GM12874 (cell line): ENCODE data around the gene ADGRV1.

Source experiments
- TF ChIP-seq, protein P1 (sequence below): IDR thresholded peaks from 2 replicates; pipeline ENCODE4 v1.5.1; 2011; ENCODE audit warnings: low read depth, mild to moderate bottlenecking, control low read depth, low read length, moderate library complexity; ENCODE audit not compliant: insufficient read depth

Gene ADGRV1

DNA sequence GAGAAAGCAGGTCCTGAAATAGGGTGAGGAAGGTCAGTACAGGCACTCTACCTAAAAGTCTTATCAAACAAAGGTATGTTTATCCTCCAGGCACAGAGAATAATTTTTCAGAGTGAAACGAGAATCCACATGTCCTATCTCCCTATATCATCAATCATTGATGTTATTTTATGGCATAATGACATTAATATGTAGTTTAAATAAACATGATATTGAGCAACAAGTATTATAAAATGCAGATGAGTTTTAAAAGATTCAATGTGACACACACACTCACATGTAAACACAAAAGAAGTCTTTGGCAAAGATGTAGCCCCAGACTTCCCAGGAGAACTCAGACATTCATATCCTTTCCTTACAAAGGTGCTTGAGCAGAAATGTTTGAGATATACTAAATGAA is 389.1 kb downstream of the ADGRV1 start:
- TF ChIP-seq, protein P1, sequence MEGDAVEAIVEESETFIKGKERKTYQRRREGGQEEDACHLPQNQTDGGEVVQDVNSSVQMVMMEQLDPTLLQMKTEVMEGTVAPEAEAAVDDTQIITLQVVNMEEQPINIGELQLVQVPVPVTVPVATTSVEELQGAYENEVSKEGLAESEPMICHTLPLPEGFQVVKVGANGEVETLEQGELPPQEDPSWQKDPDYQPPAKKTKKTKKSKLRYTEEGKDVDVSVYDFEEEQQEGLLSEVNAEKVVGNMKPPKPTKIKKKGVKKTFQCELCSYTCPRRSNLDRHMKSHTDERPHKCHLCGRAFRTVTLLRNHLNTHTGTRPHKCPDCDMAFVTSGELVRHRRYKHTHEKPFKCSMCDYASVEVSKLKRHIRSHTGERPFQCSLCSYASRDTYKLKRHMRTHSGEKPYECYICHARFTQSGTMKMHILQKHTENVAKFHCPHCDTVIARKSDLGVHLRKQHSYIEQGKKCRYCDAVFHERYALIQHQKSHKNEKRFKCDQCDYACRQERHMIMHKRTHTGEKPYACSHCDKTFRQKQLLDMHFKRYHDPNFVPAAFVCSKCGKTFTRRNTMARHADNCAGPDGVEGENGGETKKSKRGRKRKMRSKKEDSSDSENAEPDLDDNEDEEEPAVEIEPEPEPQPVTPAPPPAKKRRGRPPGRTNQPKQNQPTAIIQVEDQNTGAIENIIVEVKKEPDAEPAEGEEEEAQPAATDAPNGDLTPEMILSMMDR = no peak

DNA sequence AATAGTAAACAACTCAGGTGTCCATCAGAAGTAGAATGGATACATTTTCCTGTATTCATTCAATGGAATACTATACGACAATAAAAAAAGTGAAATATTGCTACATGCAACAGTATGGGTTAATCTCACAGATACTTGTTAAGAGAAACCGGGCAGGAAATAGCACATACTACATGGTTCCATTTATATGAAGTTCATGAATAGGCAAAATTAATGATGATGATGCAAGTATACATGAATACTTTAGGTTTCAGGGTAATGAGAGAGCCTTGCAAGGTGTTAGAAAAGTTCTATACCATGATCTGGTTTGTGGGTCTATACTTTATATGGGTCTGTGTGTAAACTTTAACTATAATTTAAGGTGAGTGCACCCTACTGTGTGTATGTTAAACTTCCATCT is 390.4 kb downstream of the ADGRV1 start:
- TF ChIP-seq, protein P1 = no peak

DNA sequence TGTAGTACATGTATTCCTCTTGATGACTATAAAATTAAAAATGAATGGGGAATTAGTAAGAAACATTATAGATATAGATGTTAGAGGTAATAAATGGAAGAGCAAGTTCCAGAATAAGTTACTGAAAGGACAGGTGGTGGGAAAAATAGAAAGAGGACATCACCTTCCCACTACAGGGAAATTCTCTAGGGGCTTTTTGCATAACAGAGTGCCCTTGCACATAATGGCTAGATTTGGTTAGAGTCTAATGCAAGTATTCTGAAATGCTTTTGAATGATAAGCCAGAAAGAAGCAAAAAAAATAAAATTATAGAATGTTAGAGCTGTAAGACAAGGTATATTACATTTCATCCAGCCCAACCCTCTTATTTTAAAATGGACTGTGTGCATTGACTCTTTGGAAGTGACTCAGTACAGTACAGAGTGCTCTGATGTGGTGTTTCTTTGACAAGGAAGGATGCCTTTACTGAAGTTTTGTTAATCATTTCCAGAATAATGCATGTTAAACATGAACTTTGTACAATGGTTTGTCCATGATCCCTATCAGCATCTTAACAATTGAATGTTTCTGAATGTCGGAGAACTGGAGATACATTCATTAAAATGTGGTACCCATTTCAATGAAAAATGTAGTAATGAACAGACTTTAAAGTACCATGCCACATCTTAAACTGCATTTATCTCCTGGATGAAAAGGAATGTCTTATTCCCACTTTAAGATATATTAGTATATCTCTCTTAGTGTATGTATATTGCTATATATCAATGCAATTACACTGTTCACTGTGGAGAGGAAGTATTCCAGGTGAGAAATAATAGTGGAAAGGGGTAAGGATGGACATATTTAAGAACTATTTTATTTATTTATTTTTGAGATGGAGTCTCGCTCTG is 391.1 kb downstream of the ADGRV1 start:
- TF ChIP-seq, protein P1 = no peak

DNA sequence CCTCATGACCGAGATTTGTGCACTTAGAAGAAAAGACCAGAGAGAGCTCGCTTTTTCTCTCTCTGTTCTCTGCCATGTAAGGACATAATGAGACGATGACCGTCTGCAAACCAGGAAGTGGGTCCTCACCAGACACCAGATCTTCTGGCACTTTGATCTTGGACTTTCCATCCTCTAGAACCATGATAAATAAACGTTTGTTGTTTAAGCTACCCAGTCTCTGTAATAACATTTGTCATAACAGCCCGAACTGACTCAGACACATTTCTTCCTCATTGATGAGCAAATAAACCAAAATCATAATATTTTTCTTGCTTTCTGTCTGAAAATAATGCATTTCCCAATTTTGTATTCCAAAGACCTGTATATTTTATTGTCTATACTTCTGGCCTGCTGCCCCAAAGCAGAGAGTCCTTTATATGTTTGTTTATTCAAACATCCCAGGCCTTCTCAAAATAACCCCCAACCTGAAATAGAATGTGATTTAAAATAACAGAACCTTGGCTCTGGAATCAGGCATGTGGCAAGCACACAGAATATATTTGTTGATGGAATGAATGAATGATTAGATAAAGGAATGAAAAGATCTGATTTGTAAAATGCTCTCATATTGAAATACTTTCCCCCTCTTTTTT is 396.5 kb downstream of the ADGRV1 start:
- TF ChIP-seq, protein P1 = no peak

DNA sequence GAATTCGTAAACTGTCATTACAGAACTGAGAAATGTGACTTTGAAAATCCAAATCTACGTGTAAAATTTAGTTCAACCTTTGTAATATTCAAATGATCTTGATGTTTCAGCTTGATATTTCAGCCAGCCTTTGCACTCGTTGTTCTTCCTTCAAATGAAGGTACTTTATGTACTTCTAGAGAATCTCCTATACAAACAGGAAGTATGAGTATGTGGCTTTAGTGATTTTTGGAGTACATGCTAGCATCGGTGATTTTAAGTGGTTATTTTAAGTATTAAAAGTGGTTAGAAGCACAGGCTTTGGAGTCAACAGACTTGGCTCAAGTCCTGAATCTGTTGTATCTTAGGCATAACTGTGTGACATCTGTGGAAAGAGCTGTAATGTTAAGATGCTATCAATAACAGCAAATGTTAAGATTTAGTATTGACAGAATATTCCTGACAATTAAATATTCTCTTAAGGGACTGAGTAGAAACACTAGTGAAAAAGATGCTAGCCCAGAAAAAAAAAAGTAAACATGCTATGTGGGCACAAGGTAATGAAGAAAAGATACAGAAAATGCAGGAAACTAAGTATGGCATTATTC is 398.0 kb downstream of the ADGRV1 start:
- TF ChIP-seq, protein P1 = no peak

DNA sequence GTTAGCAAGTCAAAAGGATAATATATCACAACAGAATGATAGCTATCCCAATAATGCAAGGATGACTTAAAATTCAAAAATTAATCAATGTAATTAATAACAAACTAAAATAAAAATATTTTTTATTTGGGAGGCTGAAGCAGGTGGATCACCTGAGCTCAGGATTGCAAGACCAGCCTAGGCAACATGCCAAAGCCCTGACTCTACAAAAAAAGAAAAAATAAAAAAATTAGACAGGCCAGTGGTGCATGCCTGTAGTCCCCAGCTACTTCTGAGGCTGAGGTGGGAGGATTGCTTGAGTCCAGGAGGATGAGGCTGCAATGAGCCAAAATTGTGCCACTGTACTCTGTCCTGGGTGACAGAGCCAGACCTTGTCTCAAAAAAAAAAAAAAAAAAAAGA is 399.3 kb downstream of the ADGRV1 start:
- TF ChIP-seq, protein P1 = no peak

DNA sequence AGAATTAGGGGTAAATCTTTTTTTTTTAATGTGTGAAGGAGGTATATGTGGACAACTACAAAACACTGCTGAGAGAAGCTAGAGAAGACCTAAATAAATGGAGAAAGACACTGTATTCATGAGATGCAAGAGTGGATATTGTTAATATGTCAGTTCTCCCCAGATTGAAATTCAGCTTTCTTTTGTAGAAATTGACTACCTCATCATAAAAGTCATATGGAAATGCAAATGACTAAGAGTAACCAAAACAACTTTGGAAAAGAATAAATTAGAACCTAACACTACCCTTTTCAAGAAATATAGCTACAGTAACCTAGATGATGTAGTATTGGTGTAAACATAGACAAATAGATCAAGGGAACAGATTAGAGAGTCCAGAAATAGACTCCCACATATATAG is 400.7 kb downstream of the ADGRV1 start:
- TF ChIP-seq, protein P1 = no peak
